HG02588 (cell line): Measurements from ENCODE around the gene USP35.
A peak's percentile ranks its signal among the peaks of the same experiment; 100 is the strongest.
"Not testable (repeated sequence)": the region's sequence is repeated elsewhere in the genome, so short reads cannot be mapped to it uniquely, and the experiment has no call there.

Experiments used
- ATAC-seq: cut with Tn5 transposase; IDR thresholded peaks from one replicate; pipeline ENCODE4 v1.9.1; 2021; ENCODE audit warnings: mild to moderate bottlenecking, moderate library complexity; ENCODE audit not compliant: unreplicated experiment

Gene USP35

GRCh38 chr11:78216021-78216420 is 27.3 kb downstream of the USP35 start:
- no peak for ATAC-seq

- no peak for ATAC-seq
Observed at GRCh38 chr11:78216571-78217287, 28.0 kb downstream of the USP35 start.

- no peak for ATAC-seq
Observed at GRCh38 chr11:78217650-78218541, 29.2 kb downstream of the USP35 start.

- ATAC-seq, result no peak
Observed at GRCh38 chr11:78218707-78219492, 30.2 kb downstream of the USP35 start.

- ATAC-seq, result no peak
Observed at GRCh38 chr11:78219493-78220217, 30.9 kb downstream of the USP35 start.

GRCh38 chr11:78220218-78221157 is 31.8 kb downstream of the USP35 start:
- no peak for ATAC-seq

- ATAC-seq, result no peak
Observed at GRCh38 chr11:78221396-78222315, 32.9 kb downstream of the USP35 start.

- ATAC-seq, result not testable (repeated sequence)
Observed at GRCh38 chr11:78222726-78223125, 34.0 kb downstream of the USP35 start.

GRCh38 chr11:78223320-78223954 is 34.7 kb downstream of the USP35 start:
- peak; percentile 73 for ATAC-seq

GRCh38 chr11:78224506-78224905 is 35.8 kb downstream of the USP35 start:
- no peak for ATAC-seq

GRCh38 chr11:78224906-78225420 is 36.2 kb downstream of the USP35 start:
- no peak for ATAC-seq

GRCh38 chr11:78226684-78227680 is 38.3 kb downstream of the USP35 start:
- no peak for ATAC-seq

- ATAC-seq, result no peak
Observed at GRCh38 chr11:78227921-78228320, 39.2 kb downstream of the USP35 start.

GRCh38 chr11:78228467-78228866 is 39.7 kb downstream of the USP35 start:
- peak; percentile 52 for ATAC-seq

- ATAC-seq, result no peak
Observed at GRCh38 chr11:78229106-78229505, 40.4 kb downstream of the USP35 start.

GRCh38 chr11:78230161-78230877 is 41.6 kb downstream of the USP35 start:
- ATAC-seq, result no peak
